Hepatocyte (in vitro differentiated cells): Measurements from ENCODE around the gene P3H3. TPM values are rescaled to one million over a fixed set of nuclear protein-coding genes. Genes with fewer than 3 reads are reported as not detected.

Experiments
- DNase-seq: peaks from one replicate; pipeline ENCODE4 v3.0.0-alpha.2; 2016; ENCODE audit warnings: low spot score
- H2AFZ ChIP-seq: fragments of 200-600 bp; sonication (generic); 2 replicates; pipeline ENCODE4 v1.6.0; 2016; ENCODE audit warnings: antibody characterized with exemption, mild to moderate bottlenecking
- H3K27ac ChIP-seq: fragments of 200-600 bp; sonication (generic); 2 replicates; pipeline ENCODE4 v1.5.1; 2016; ENCODE audit warnings: mild to moderate bottlenecking
- H3K27me3 ChIP-seq: fragments of 200-600 bp; sonication (generic); 2 replicates; pipeline ENCODE4 v1.6.1; 2016
- H3K36me3 ChIP-seq: fragments of 200-600 bp; sonication (generic); replicated peaks from 2 replicates; pipeline ENCODE4 v1.5.1; 2016; ENCODE audit warnings: low read depth; ENCODE audit not compliant: insufficient read depth
- H3K4me1 ChIP-seq: fragments of 200-600 bp; sonication (generic); 2 replicates; pipeline ENCODE4 v1.5.1; 2016; ENCODE audit warnings: mild to moderate bottlenecking, moderate library complexity; ENCODE audit not compliant: insufficient read depth
- H3K4me2 ChIP-seq: fragments of 200-600 bp; sonication (generic); 2 replicates; pipeline ENCODE4 v1.6.0; 2016
- H3K4me3 ChIP-seq: fragments of 200-600 bp; sonication (generic); 2 replicates; pipeline ENCODE4 v1.5.1; 2016; ENCODE audit warnings: mild to moderate bottlenecking
- H3K79me2 ChIP-seq: fragments of 200-600 bp; sonication (generic); 2 replicates; pipeline ENCODE4 v1.6.0; 2017; ENCODE audit warnings: mild to moderate bottlenecking
- H3K9me2 ChIP-seq: fragments of 200-600 bp; sonication (generic); replicated peaks from 2 replicates; pipeline ENCODE4 v1.6.0; 2017; ENCODE audit warnings: mild to moderate bottlenecking; ENCODE audit not compliant: insufficient read depth
- H3K9me3 ChIP-seq: fragments of 200-600 bp; sonication (generic); 2 replicates; pipeline ENCODE4 v1.5.1; 2016; ENCODE audit warnings: low read depth, mild to moderate bottlenecking
- H4K20me1 ChIP-seq: fragments of 200-600 bp; sonication (generic); 2 replicates; pipeline ENCODE4 v1.6.0; 2016; ENCODE audit warnings: mild to moderate bottlenecking; ENCODE audit not compliant: insufficient read depth, poor library complexity, severe bottlenecking
- CTCF ChIP-seq: fragments of 200-600 bp; sonication (generic); IDR thresholded peaks from 2 replicates; pipeline ENCODE4 v1.5.1; 2016; ENCODE audit warnings: antibody characterized with exemption, mild to moderate bottlenecking; ENCODE audit not compliant: poor library complexity
- EZH2 ChIP-seq: fragments of 200-600 bp; sonication (generic); IDR thresholded peaks from 2 replicates; pipeline ENCODE4 v1.6.1; 2016; ENCODE audit warnings: antibody characterized with exemption, mild to moderate bottlenecking, borderline replicate concordance
- EZH2phosphoT487 ChIP-seq: fragments of 200-600 bp; sonication (generic); IDR thresholded peaks from one replicate; pipeline ENCODE4 v1.6.1; 2018; ENCODE audit warnings: antibody characterized with exemption, mild to moderate bottlenecking, low read depth, moderate library complexity; ENCODE audit not compliant: unreplicated experiment, severe bottlenecking
- WGBS: methylation state at CpG from one replicate; pipeline ENCODE4 v1.1.6; 2016; ENCODE audit warnings: low lambda C conversion rate; ENCODE audit errors: missing lambda C conversion rate; 5-methylcytosine and 5-hydroxymethylcytosine counted together
- polyA plus RNA-seq: library from polyadenylated mRNA; unstranded; fragments of >200 nt; fragmentation: Nextera tagmentation; extraction: Ambion mirVana; gene quantifications from 2 replicates; pipeline ENCODE4 v1.2.1, GENCODE V29; 2016
- total RNA-seq: library from RNA; depleted of rRNA; stranded (reverse); fragments of >200 nt; gene quantifications from 2 replicates; pipeline ENCODE4 v1.2.3, GENCODE V29; 2014

The P3H3 gene
- total and polyA plus RNA-seq, 2 experiments from 2014 or later, result 38.1 to 38.6 TPM

GRCh38 chr12:6849976-6850560, 21.9 kb downstream of the P3H3 start:
- Histone ChIP-seq H4K20me1 (no peaks in the 10 kb centered on the region), H3K79me2 (peaks cover 19% of the 10 kb centered on the region), H2AFZ (no peak overlapping the region), H3K9me2 (no peaks in the 10 kb centered on the region), H3K27me3 (no peaks in the 10 kb centered on the region), H3K36me3 (no peaks in the 10 kb centered on the region), H3K9me3 (no peaks in the 10 kb centered on the region), H3K4me1 (peaks cover 13% of the 10 kb centered on the region), H3K27ac (peak overlapping the region; percentile 69), H3K4me2 (peak overlapping the region; percentile 76), H3K4me3 (no peak overlapping the region)
- WGBS, result 90% methylated on average over 10 of the region's 10 CpGs
- DNase-seq, result no peak
- TF ChIP-seq EZH2 (no peak), EZH2phosphoT487 (no peak), CTCF (no peak)

GRCh38 chr12:6850796-6851152, 22.6 kb downstream of the P3H3 start:
- peak overlapping the region; percentile 69 for H3K27ac ChIP-seq
- no peaks in the 10 kb centered on the region for H3K9me3 ChIP-seq
- no peaks in the 10 kb centered on the region for H3K9me2 ChIP-seq
- no peak overlapping the region for H2AFZ ChIP-seq
- peaks cover 13% of the 10 kb centered on the region for H3K4me1 ChIP-seq
- TF ChIP-seq EZH2 (no peak), EZH2phosphoT487 (no peak), CTCF (no peak)
- H3K27me3 ChIP-seq, result no peaks in the 10 kb centered on the region
- H3K4me3 ChIP-seq, result no peak overlapping the region
- H4K20me1 ChIP-seq, result no peaks in the 10 kb centered on the region
- peak overlapping the region; percentile 76 for H3K4me2 ChIP-seq
- 14% methylated on average over 16 of the region's 16 CpGs for WGBS
- H3K36me3 ChIP-seq, result no peaks in the 10 kb centered on the region
- H3K79me2 ChIP-seq, result peaks cover 26% of the 10 kb centered on the region
- DNase-seq, result peak; percentile 86

GRCh38 chr12:6851153-6851920, 23.1 kb downstream of the P3H3 start, which contains the start of gene CDCA3:
Gene CDCA3, minus strand, starts transcription at chr12:6851286. Its CDS starts 334 bp downstream, at chr12:6850952.
- Histone ChIP-seq H3K27me3 (no peaks in the 10 kb centered on the region), H3K9me2 (no peaks in the 10 kb centered on the region), H4K20me1 (no peaks in the 10 kb centered on the region), H3K9me3 (no peaks in the 10 kb centered on the region), H3K27ac (peak within 1 kb of the TSS; percentile 89), H3K4me1 (peaks cover 13% of the 10 kb centered on the region), H3K36me3 (no peaks in the 10 kb centered on the region), H3K4me3 (peak within 1 kb of the TSS; percentile 22), H3K79me2 (peaks cover 27% of the 10 kb centered on the region), H3K4me2 (peak within 1 kb of the TSS; percentile 76), H2AFZ (peak within 1 kb of the TSS; percentile 67)
- WGBS, result under 1% methylated on average over 37 of the region's 37 CpGs
- TF ChIP-seq EZH2, result no peak
- TF ChIP-seq EZH2phosphoT487, result no peak
- no peak for TF ChIP-seq CTCF
- DNase-seq, result peak; percentile 97
